Ectodermal cell (in vitro differentiated cells): Measurements from ENCODE around the gene ZPR1.
"Not testable (repeated sequence)": the region's sequence is repeated elsewhere in the genome, so short reads cannot be mapped to it uniquely, and the experiment has no call there.

Source experiments
- H3K27ac ChIP-seq: 2 replicates; pipeline ENCODE4 v1.7.0; 2013; ENCODE audit warnings: mild to moderate bottlenecking, low read depth, low read length; ENCODE audit not compliant: insufficient read depth, poor library complexity, severe bottlenecking
- H3K27me3 ChIP-seq: 2 replicates; pipeline ENCODE4 v1.7.0; 2013; ENCODE audit warnings: mild to moderate bottlenecking, low read length; ENCODE audit not compliant: insufficient read depth, control insufficient read depth, poor library complexity, severe bottlenecking
- H3K36me3 ChIP-seq: one replicate; pipeline ENCODE4 v1.7.0; 2013; ENCODE audit warnings: low read length; ENCODE audit not compliant: control insufficient read depth, insufficient read depth
- H3K4me1 ChIP-seq: one replicate; pipeline ENCODE4 v1.7.0; 2013; ENCODE audit warnings: low read length; ENCODE audit not compliant: control insufficient read depth, insufficient read depth
- H3K4me3 ChIP-seq: 2 replicates; pipeline ENCODE4 v1.7.0; 2013; ENCODE audit warnings: low read depth, low read length, control low read depth; ENCODE audit not compliant: insufficient read depth
- H3K9me3 ChIP-seq: 2 replicates; pipeline ENCODE4 v1.7.0; 2013; ENCODE audit warnings: mild to moderate bottlenecking, low read length, moderate library complexity; ENCODE audit not compliant: control insufficient read depth
- WGBS, 2 experiments: methylation state at CpG; one replicate each; pipeline ENCODE4 v1.1.7; 2013; ENCODE audit warnings: missing lambda C conversion rate in 2 of 2; 5-methylcytosine and 5-hydroxymethylcytosine counted together

The ZPR1 gene

DNA sequence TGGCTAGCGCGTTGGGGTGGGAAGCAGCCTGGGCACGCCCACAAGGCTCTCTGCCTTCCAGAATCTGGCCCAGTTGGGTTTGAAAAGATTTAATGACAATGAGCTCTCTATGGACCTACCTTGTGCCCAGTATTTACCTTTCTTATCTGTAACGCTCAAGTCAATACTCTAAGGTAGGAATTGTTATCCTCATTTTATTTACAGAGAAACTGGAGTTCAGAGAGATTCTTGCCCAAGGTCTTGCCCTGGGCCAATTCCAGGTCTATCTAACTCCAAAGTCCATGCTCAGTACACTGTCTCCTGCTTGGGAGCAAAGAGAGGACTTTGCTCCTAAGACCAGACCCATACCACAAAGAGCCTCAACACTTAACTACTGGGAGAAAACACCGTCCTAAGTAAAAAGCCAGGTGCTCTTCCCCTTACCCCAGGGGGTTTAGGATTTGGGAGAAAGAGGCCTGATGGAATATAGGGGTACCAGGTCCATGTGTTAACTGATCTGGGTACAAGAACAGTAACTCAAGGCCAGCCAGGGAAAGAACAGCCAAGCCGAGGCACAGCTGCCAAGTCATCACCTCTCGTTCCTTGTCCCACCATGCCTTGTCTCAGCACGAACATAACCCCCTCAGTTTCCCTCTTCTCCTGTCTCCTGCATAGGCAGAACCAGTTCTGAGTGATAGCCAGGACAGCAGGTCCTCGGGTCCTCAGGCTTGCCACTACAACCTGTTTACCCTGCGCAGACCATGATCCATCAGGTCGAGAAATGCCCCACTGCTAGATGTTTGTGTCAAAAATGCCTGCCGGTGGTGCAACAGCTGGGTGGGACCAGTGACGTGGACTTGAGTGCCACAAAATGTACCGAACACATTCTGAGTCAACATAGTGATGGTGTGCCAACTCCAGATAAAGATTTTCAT is 20.7 kb upstream of the ZPR1 start:
- no peaks in the 10 kb centered on the region for H3K27me3 ChIP-seq
- no peaks in the 10 kb centered on the region for H3K36me3 ChIP-seq
- no peaks in the 10 kb centered on the region for H3K4me1 ChIP-seq
- no peaks in the 10 kb centered on the region for H3K9me3 ChIP-seq
- no peak overlapping the region for H3K4me3 ChIP-seq
- H3K27ac ChIP-seq, result no peak overlapping the region
- 87 to 89% methylated on average over 13 to 14 of the region's 14 CpGs for WGBS, 2 experiments

GRCh38 chr11:116807601-116808261 is 19.9 kb upstream of the ZPR1 start:
- Histone ChIP-seq H3K36me3 (no peaks in the 10 kb centered on the region), H3K4me3 (no peak overlapping the region), H3K27me3 (no peaks in the 10 kb centered on the region), H3K4me1 (no peaks in the 10 kb centered on the region), H3K27ac (no peak overlapping the region), H3K9me3 (no peaks in the 10 kb centered on the region)
- 94 to 95% methylated on average over 6 of the region's 6 CpGs for WGBS, 2 experiments

DNA sequence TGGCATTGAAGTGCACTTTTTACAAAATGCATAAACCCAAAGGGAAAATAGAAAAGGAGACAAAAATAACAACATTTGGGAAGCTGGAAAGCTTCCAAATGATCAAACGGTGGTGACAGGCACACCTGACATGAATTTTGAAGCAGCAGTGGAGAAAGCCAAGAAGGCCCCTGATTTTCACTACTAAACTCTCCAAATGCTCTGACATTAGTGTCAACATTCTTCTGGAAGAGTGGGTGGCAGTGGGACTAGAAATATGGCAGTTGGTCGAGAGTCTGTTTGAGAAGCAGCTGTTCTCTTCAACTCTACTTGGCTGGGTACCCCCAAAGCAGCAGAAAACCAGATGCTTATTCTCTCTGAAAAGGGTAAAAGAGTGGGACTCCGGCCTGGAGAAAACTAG is 16.2 kb upstream of the ZPR1 start:
- no peak overlapping the region for H3K27ac ChIP-seq
- 85 to 92% methylated on average over 3 of the region's 3 CpGs for WGBS, 2 experiments
- H3K4me3 ChIP-seq, result no peak overlapping the region
- H3K27me3 ChIP-seq, result no peaks in the 10 kb centered on the region
- H3K36me3 ChIP-seq, result no peaks in the 10 kb centered on the region
- no peaks in the 10 kb centered on the region for H3K9me3 ChIP-seq
- H3K4me1 ChIP-seq, result no peaks in the 10 kb centered on the region

DNA sequence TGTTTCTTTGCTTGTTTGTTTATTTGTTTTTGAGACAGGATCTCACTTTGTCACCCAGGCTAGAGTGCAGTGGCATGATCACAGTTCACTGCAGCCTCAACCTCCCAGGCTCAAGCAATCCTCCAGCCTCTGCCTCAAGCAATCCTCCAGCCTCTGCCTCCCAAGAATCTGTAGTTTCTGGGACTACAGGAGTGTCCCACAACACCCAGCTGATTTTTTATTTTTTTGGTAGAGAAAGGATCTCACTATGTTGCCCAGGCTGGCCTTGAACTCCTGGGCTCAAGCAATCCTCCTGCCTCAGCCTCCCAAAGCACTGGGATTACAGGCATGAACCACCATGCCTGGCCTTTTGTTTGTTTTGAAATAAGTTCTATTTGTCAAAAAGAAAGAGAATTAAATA is 13.8 kb upstream of the ZPR1 start:
- not testable (repeated sequence) for H3K27me3 ChIP-seq, H3K9me3 ChIP-seq, H3K4me1 ChIP-seq, H3K4me3 ChIP-seq, H3K27ac ChIP-seq, H3K36me3 ChIP-seq

DNA sequence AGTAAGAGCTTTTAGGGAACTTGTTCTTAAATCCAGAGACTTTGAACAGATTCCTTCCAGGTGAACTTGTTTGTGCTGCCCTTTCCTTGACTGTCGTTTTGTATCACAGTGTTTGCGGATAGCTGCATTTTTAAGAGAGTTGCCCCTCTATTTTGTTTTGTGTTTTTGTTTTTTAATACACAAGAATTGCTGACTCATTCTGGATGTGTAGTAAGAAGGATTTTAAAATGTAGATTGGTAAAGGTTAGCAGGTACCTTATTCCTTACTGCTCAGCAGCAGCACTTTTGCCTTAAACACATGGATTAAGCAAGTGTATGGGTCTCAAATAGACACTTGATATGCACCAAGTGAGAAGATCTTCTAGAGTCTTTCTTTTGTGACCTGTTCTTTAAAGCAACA is 12.8 kb upstream of the ZPR1 start:
- 94 to 96% methylated on average over 2 of the region's 2 CpGs for WGBS, 2 experiments
- no peaks in the 10 kb centered on the region for H3K4me1 ChIP-seq
- H3K27me3 ChIP-seq, result no peaks in the 10 kb centered on the region
- no peak overlapping the region for H3K4me3 ChIP-seq
- no peaks in the 10 kb centered on the region for H3K36me3 ChIP-seq
- H3K9me3 ChIP-seq, result no peaks in the 10 kb centered on the region
- no peak overlapping the region for H3K27ac ChIP-seq

DNA sequence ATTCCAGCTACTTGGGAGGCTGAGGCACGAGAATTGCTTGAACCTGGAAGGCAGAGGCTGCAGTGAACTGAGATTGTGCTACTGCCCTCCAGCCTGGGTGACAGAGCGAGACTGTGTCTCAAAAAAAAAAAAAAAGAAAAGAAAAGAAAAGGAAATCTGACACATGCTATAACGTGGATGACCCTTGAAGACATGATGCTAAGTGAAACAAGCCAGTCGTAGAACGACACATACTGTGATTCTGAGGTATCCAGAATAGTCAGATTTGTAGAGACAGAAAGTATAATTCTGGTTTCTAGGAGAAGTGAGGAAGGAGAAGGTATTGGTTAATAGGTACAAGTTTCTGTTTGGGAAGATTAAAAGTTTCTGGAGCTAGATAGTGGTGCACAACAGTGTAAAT is 10.5 kb upstream of the ZPR1 start:
- no peaks in the 10 kb centered on the region for H3K4me1 ChIP-seq

DNA sequence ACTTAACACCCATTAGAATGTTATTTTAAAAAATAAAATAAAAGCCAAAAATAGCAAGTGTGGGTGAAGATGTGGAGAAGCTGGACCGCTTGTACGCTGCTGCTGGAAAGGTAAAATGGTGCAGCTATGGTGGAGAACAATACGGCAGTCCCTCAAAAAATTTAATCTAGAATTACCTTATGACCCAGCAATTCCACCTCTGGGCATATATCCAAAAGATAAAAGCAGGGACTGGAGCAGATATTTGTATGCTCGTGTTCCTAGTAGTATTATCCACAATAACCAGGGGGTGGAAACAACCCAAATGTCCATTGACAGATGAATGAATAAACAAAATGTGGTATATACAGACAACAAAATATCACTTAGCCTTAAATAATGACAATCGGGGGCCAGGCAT is 10.0 kb upstream of the ZPR1 start:
- Histone ChIP-seq H3K9me3 (no peaks in the 10 kb centered on the region), H3K4me3 (no peak overlapping the region), H3K27ac (no peak overlapping the region), H3K36me3 (no peaks in the 10 kb centered on the region), H3K4me1 (no peaks in the 10 kb centered on the region), H3K27me3 (no peaks in the 10 kb centered on the region)
- WGBS, 2 experiments, result 86 to 95% methylated on average over 2 to 5 of the region's 5 CpGs

More for the DNA sequence above, 10.5 kb upstream of the ZPR1 start:
- no peaks in the 10 kb centered on the region for H3K9me3 ChIP-seq
- no peak overlapping the region for H3K4me3 ChIP-seq
- H3K27me3 ChIP-seq, result no peaks in the 10 kb centered on the region
- WGBS, 2 experiments, result 90 to 92% methylated on average over 5 of the region's 5 CpGs
- H3K36me3 ChIP-seq, result no peaks in the 10 kb centered on the region
- H3K27ac ChIP-seq, result no peak overlapping the region

GRCh38 chr11:116796548-116796947 is 8.7 kb upstream of the ZPR1 start:
- Histone ChIP-seq H3K4me1 (peaks cover 4% of the 10 kb centered on the region), H3K27me3 (no peaks in the 10 kb centered on the region), H3K9me3 (no peaks in the 10 kb centered on the region), H3K27ac (no peak overlapping the region), H3K4me3 (no peak overlapping the region), H3K36me3 (no peaks in the 10 kb centered on the region)
- WGBS, 2 experiments, result 86 to 88% methylated on average over 1 of the region's 1 CpG

- Histone ChIP-seq H3K9me3 (no peaks in the 10 kb centered on the region), H3K4me1 (peaks cover 4% of the 10 kb centered on the region), H3K4me3 (no peak overlapping the region), H3K36me3 (no peaks in the 10 kb centered on the region), H3K27ac (no peak overlapping the region), H3K27me3 (peaks cover 9% of the 10 kb centered on the region)
- WGBS, 2 experiments, result 91 to 92% methylated on average over 2 of the region's 2 CpGs
Observed at GRCh38 chr11:116794851-116795250, 7.0 kb upstream of the ZPR1 start.

GRCh38 chr11:116793772-116794097 is 5.9 kb upstream of the ZPR1 start:
- peaks cover 4% of the 10 kb centered on the region for H3K4me1 ChIP-seq
- no peak overlapping the region for H3K27ac ChIP-seq
- 88 to 95% methylated on average over 1 of the region's 1 CpG for WGBS, 2 experiments

More at GRCh38 chr11:116793772-116794097, 5.9 kb upstream of the ZPR1 start:
- Histone ChIP-seq H3K27me3 (peaks cover 18% of the 10 kb centered on the region), H3K36me3 (no peaks in the 10 kb centered on the region), H3K4me3 (no peak overlapping the region), H3K9me3 (no peaks in the 10 kb centered on the region)
